ENCODE measurements around the gene KCNQ2.

The KCNQ2 gene

GRCh38 chr20:63433351-63433750 is 39.1 kb downstream of the KCNQ2 start:
- Histone ChIP-seq H3K9me2 (replicated peaks; ENCODE audit: control insufficient read depth, low read length) (no peaks in the 10 kb centered on the region), H3K27me3 (ENCODE audit: control insufficient read depth, low read length) (peaks cover 7% of the 10 kb centered on the region), H3K36me3 (ENCODE audit: control insufficient read depth, low read length) (no peaks in the 10 kb centered on the region), H3K27ac (ENCODE audit: low read depth, low read length) (no peak overlapping the region), H3K4me1 (ENCODE audit: control insufficient read depth, low read length) (peaks cover 5% of the 10 kb centered on the region), H3K79me2 (ENCODE audit: control insufficient read depth, low read length) (no peaks in the 10 kb centered on the region), H3K9me3 (ENCODE audit: control insufficient read depth, insufficient read depth, low read length) (no peaks in the 10 kb centered on the region), H4K20me1 (ENCODE audit: control insufficient read depth, insufficient read depth, low read depth, low read length) (no peaks in the 10 kb centered on the region), H3K4me2 (ENCODE audit: low read length) (no peak overlapping the region), H3K4me3 (ENCODE audit: low read length) (no peak overlapping the region), H3F3A (ENCODE audit: control insufficient read depth, insufficient read depth) (peaks cover 4% of the 10 kb centered on the region; the same call in 1 of the 2 replicates)
- TF ChIP-seq EZH2phosphoT487 (IDR thresholded peaks at IDR 0.05; ENCODE audit: borderline replicate concordance, low read length): no peak
- TF ChIP-seq CTCF (IDR thresholded peaks at IDR 0.05; ENCODE audit: low read depth, low read length, poor library complexity, severe bottlenecking): no peak

- Histone ChIP-seq H3K9me2 (replicated peaks; ENCODE audit: control insufficient read depth, low read length) (no peaks in the 10 kb centered on the region), H3K27ac (ENCODE audit: low read depth, low read length) (no peak overlapping the region), H3K4me1 (ENCODE audit: control insufficient read depth, low read length) (peaks cover 5% of the 10 kb centered on the region), H3K4me3 (ENCODE audit: low read length) (no peak overlapping the region), H3K4me2 (ENCODE audit: low read length) (no peak overlapping the region), H3K79me2 (ENCODE audit: control insufficient read depth, low read length) (no peaks in the 10 kb centered on the region), H3K36me3 (ENCODE audit: control insufficient read depth, low read length) (no peaks in the 10 kb centered on the region), H3K9me3 (ENCODE audit: control insufficient read depth, insufficient read depth, low read length) (no peaks in the 10 kb centered on the region), H3F3A (ENCODE audit: control insufficient read depth, insufficient read depth) (peaks cover 4% of the 10 kb centered on the region; the same call in 1 of the 2 replicates), H3K27me3 (ENCODE audit: control insufficient read depth, low read length) (peaks cover 7% of the 10 kb centered on the region), H4K20me1 (ENCODE audit: control insufficient read depth, insufficient read depth, low read depth, low read length) (no peaks in the 10 kb centered on the region)
- TF ChIP-seq EZH2phosphoT487 (IDR thresholded peaks at IDR 0.05; ENCODE audit: borderline replicate concordance, low read length) (no peak), CTCF (IDR thresholded peaks at IDR 0.05; ENCODE audit: low read depth, low read length, poor library complexity, severe bottlenecking) (no peak)
These were observed 39.7 kb downstream of the KCNQ2 start for GRCh38 chr20:63432577-63433325.

GRCh38 chr20:63431944-63432343 is 40.5 kb downstream of the KCNQ2 start:
- Histone ChIP-seq H3K27me3 (ENCODE audit: control insufficient read depth, low read length) (peaks cover 7% of the 10 kb centered on the region), H3K4me3 (ENCODE audit: low read length) (no peak overlapping the region), H3K36me3 (ENCODE audit: control insufficient read depth, low read length) (no peaks in the 10 kb centered on the region), H3K27ac (ENCODE audit: low read depth, low read length) (no peak overlapping the region), H3K9me2 (replicated peaks; ENCODE audit: control insufficient read depth, low read length) (no peaks in the 10 kb centered on the region), H3K9me3 (ENCODE audit: control insufficient read depth, insufficient read depth, low read length) (no peaks in the 10 kb centered on the region), H3K79me2 (ENCODE audit: control insufficient read depth, low read length) (no peaks in the 10 kb centered on the region), H3K4me1 (ENCODE audit: control insufficient read depth, low read length) (peaks cover 5% of the 10 kb centered on the region), H3K4me2 (ENCODE audit: low read length) (no peak overlapping the region), H4K20me1 (ENCODE audit: control insufficient read depth, insufficient read depth, low read depth, low read length) (no peaks in the 10 kb centered on the region), H3F3A (ENCODE audit: control insufficient read depth, insufficient read depth) (peaks cover 4% of the 10 kb centered on the region; the same call in 1 of the 2 replicates)
- TF ChIP-seq CTCF (IDR thresholded peaks at IDR 0.05; ENCODE audit: low read depth, low read length, poor library complexity, severe bottlenecking): no peak
- TF ChIP-seq EZH2phosphoT487 (IDR thresholded peaks at IDR 0.05; ENCODE audit: borderline replicate concordance, low read length): no peak
